CD4-positive, alpha-beta T cell treated with Interleukin-17A for 4 hours (primary cell): ENCODE results near the gene ZNF513.
"Not testable (repeated sequence)": the region's sequence is repeated elsewhere in the genome, so short reads cannot be mapped to it uniquely, and the experiment has no call there.

ENCODE experiments used
- DNase-seq: peaks from one replicate; pipeline ENCODE4 v3.0.0-alpha.2; 2020; ENCODE audit warnings: mixed read lengths

Gene ZNF513

GRCh38 chr2:27353762-27354596 is 26.6 kb downstream of the ZNF513 start:
- no peak for DNase-seq

- not testable (repeated sequence) for DNase-seq
Measured at GRCh38 chr2:27353386-27353761, 27.2 kb downstream of the ZNF513 start.

GRCh38 chr2:27351802-27352598 is 28.5 kb downstream of the ZNF513 start:
- DNase-seq, result no peak

DNA sequence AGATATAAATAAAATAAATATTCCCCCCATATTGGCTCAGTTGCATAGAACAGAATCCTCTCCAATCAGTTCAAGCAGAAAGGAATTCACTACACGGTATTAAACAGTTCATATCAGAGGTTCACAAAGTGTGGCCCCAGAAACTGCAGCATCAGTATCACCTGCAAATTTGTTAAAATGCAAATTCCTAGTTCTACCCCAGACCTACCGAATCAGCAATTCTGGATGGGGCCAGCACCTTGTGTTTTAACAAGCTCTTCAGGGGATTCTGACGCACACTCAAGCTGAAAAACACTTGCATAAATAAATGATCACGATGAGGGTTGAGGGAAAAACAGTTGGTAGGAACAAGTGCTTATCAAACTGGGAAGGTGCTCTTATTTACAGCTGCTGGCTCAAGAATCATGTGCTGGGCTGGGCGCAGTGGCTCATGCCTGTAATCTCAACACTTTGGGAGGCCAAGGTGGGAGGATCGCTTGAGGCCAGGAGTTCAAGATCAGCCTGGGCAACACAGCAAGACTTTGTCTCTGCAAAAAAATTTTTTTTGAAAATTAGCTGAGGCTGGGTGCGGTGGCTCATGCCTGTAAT is 30.3 kb downstream of the ZNF513 start:
- DNase-seq, result no peak

DNA sequence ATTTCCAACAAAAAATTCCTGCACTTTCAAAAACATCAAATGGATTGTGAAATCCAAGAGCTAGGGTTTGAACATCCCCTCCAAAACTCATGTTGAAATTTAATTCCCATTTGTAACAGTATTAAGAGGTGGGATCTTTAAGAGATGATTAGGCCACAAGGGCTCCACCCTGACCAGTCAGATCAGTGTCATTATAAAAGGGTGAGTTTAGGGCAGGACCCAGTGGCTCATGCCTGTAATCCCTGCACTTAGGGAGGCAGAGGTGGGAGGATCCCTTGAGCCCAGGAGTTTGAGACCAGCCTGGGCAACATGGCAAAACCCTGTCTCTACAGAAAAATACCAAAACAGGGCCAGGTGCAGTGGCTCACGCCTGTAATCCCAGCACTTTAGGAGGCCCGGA is 32.9 kb downstream of the ZNF513 start:
- DNase-seq, result no peak

GRCh38 chr2:27336173-27336572 is 44.4 kb downstream of the ZNF513 start:
- no peak for DNase-seq

GRCh38 chr2:27335311-27335710 is 45.2 kb downstream of the ZNF513 start:
- DNase-seq, result no peak
